Measurements from ENCODE around the gene DCAF16.

Gene DCAF16

GRCh38 chr4:17811078-17811603 lies 584 bp upstream of the DCAF16 start:
- DNase-seq: no peak
- no peak for TF ChIP-seq CTCF (IDR thresholded peaks at IDR 0.05; ENCODE audit: low read depth, low read length)
- Histone ChIP-seq H3K9me3 (no peaks in the 10 kb centered on the region), H3K27me3 (no peaks in the 10 kb centered on the region), H3K36me3 (peaks cover 27% of the 10 kb centered on the region), H3K4me3 (ENCODE audit: low read depth, low read length) (peak overlapping the region; percentile 87), H3K4me1 (peaks cover 6% of the 10 kb centered on the region; the same call in 1 of the 2 replicates)

GRCh38 chr4:17809667-17810066 lies 890 bp downstream of the DCAF16 start:
- H3K4me3 ChIP-seq (ENCODE audit: low read depth, low read length): peak overlapping the region; percentile 80
- TF ChIP-seq CTCF (IDR thresholded peaks at IDR 0.05; ENCODE audit: low read depth, low read length): no peak
- peaks cover 6% of the 10 kb centered on the region; the same call in 1 of the 2 replicates for H3K4me1 ChIP-seq
- no peaks in the 10 kb centered on the region for H3K9me3 ChIP-seq
- no peaks in the 10 kb centered on the region for H3K27me3 ChIP-seq
- peaks cover 24% of the 10 kb centered on the region for H3K36me3 ChIP-seq
- DNase-seq: no peak

GRCh38 chr4:17807446-17807845 lies 3.1 kb downstream of the DCAF16 start:
- peak overlapping the region; percentile 80 for H3K4me3 ChIP-seq (ENCODE audit: low read depth, low read length)
- TF ChIP-seq CTCF (IDR thresholded peaks at IDR 0.05; ENCODE audit: low read depth, low read length): no peak
- peaks cover 6% of the 10 kb centered on the region; the same call in 1 of the 2 replicates for H3K4me1 ChIP-seq
- no peak for DNase-seq
- peaks cover 39% of the 10 kb centered on the region for H3K36me3 ChIP-seq
- no peaks in the 10 kb centered on the region for H3K9me3 ChIP-seq
- no peaks in the 10 kb centered on the region for H3K27me3 ChIP-seq

GRCh38 chr4:17805580-17806155 lies 4.9 kb downstream of the DCAF16 start:
- Histone ChIP-seq H3K4me3 (ENCODE audit: low read depth, low read length) (no peak overlapping the region), H3K9me3 (no peaks in the 10 kb centered on the region), H3K4me1 (peaks cover 6% of the 10 kb centered on the region; the same call in 1 of the 2 replicates), H3K27me3 (no peaks in the 10 kb centered on the region), H3K36me3 (peaks cover 45% of the 10 kb centered on the region)
- no peak for TF ChIP-seq CTCF (IDR thresholded peaks at IDR 0.05; ENCODE audit: low read depth, low read length)
- no peak for DNase-seq

- H3K4me3 ChIP-seq (ENCODE audit: low read depth, low read length): no peak overlapping the region
- no peaks in the 10 kb centered on the region for H3K27me3 ChIP-seq
- no peak for TF ChIP-seq CTCF (IDR thresholded peaks at IDR 0.05; ENCODE audit: low read depth, low read length)
- no peak for DNase-seq
- H3K36me3 ChIP-seq: peaks cover 26% of the 10 kb centered on the region
- no peaks in the 10 kb centered on the region for H3K9me3 ChIP-seq
- no peaks in the 10 kb centered on the region for H3K4me1 ChIP-seq
Measured at GRCh38 chr4:17797808-17798207, 12.7 kb downstream of the DCAF16 start.

GRCh38 chr4:17794730-17795129 lies 15.8 kb downstream of the DCAF16 start:
- H3K27me3 ChIP-seq: no peaks in the 10 kb centered on the region
- H3K4me1 ChIP-seq: no peaks in the 10 kb centered on the region
- no peaks in the 10 kb centered on the region for H3K9me3 ChIP-seq
- no peak for TF ChIP-seq CTCF (IDR thresholded peaks at IDR 0.05; ENCODE audit: low read depth, low read length)
- no peak overlapping the region for H3K4me3 ChIP-seq (ENCODE audit: low read depth, low read length)
- peaks cover 12% of the 10 kb centered on the region for H3K36me3 ChIP-seq
- no peak for DNase-seq

All from BE2C (cell line).